B cell (primary cell): ENCODE measurements around the gene RGS7. TPM values are rescaled to one million over a fixed set of nuclear protein-coding genes. Genes with fewer than 3 reads are reported as not detected.

Experiments
- ATAC-seq: fragments of 200-7000 bp; cut with Tn5 transposase; one replicate; pipeline ENCODE4 v1.10.0; 2021; ENCODE audit warnings: low read depth, mild to moderate bottlenecking, moderate number of reproducible peaks, moderate library complexity
- CTCF ChIA-PET: fragments of 350-600 bp; sonication (Branson Sonifier 250); formaldehyde crosslinking; loops from one replicate; lab custom pipeline; 2021; ENCODE audit warnings: antibody characterized with exemption, inconsistent platforms; lab: Charles Lee
- POLR2A ChIA-PET: fragments of 350-600 bp; sonication (Branson Sonifier 250); formaldehyde crosslinking; loops from one replicate; lab custom pipeline; 2021; ENCODE audit warnings: antibody characterized with exemption; lab: Charles Lee
- DNase-seq: peaks from one replicate; pipeline ENCODE4 v3.0.0; 2013
- H2AFZ ChIP-seq: 2 replicates; pipeline ENCODE4 v1.6.1; 2012; ENCODE audit warnings: mild to moderate bottlenecking, low read depth, low read length; ENCODE audit not compliant: insufficient read depth, poor library complexity, severe bottlenecking
- H3K27ac ChIP-seq, 2 donors: 1 replicate in 1 of 2; 2 replicates in 1 of 2; pipeline ENCODE4 v1.5.1; 2012 to 2013; ENCODE audit warnings: low read length in 2 of 2, mild to moderate bottlenecking in 2 of 2, moderate library complexity in 1 of 2
- H3K27me3 ChIP-seq, 4 experiments: fragments of 200-600 bp in 1 of 4; sonication (generic) in 1 of 4; replicated peaks in 1 of 4; 1 replicate in 2 of 4; 2 replicates in 2 of 4; pipeline versions ENCODE4 v1.6.1 to v1.7.0; 2013 to 2016; ENCODE audit warnings: low read length in 3 of 4, mild to moderate bottlenecking in 2 of 4, mixed read lengths in 1 of 4, moderate library complexity in 1 of 4; ENCODE audit not compliant: insufficient read depth in 4 of 4, control insufficient read depth in 3 of 4; ENCODE audit errors: control extremely low read depth in 1 of 4
- H3K36me3 ChIP-seq, 2 experiments: replicated peaks in 1 of 2; 1 replicate in 1 of 2; 2 replicates in 1 of 2; pipeline versions ENCODE4 v1.6.1 to v1.7.1; 2013; ENCODE audit warnings: low read length in 1 of 2; ENCODE audit not compliant: insufficient read depth in 2 of 2, control insufficient read depth in 1 of 2; ENCODE audit errors: control extremely low read depth in 1 of 2, extremely low read depth in 1 of 2
- H3K4me1 ChIP-seq, 2 donors: fragments of 200-600 bp in 1 of 2; sonication (generic) in 1 of 2; 1 replicate in 1 of 2; 2 replicates in 1 of 2; pipeline versions ENCODE4 v1.5.1 to v1.6.1; 2013 to 2017; ENCODE audit warnings: low read length in 2 of 2; ENCODE audit not compliant: control insufficient read depth in 2 of 2, insufficient read depth in 2 of 2
- H3K4me2 ChIP-seq: replicated peaks from 2 replicates; pipeline ENCODE3; 2012; ENCODE audit warnings: mild to moderate bottlenecking, low read depth, low read length; ENCODE audit not compliant: poor library complexity, severe bottlenecking
- H3K4me3 ChIP-seq, 5 experiments: fragments of 200-600 bp in 1 of 5; sonication (generic) in 1 of 5; 1 replicate in 3 of 5; 2 replicates in 2 of 5; pipeline versions ENCODE4 v1.5.1 to v1.7.0; 2011 to 2016; ENCODE audit warnings: low read length in 4 of 5, mild to moderate bottlenecking in 4 of 5, low read depth in 2 of 5, control low read depth in 1 of 5, moderate library complexity in 1 of 5; ENCODE audit not compliant: insufficient read depth in 1 of 5; ENCODE audit errors: control extremely low read depth in 1 of 5, extremely low read depth in 1 of 5
- H3K79me2 ChIP-seq: fragments of 200-600 bp; sonication (generic); one replicate; pipeline ENCODE4 v1.6.0; 2016; ENCODE audit warnings: low read length; ENCODE audit not compliant: control insufficient read depth, insufficient read depth
- H3K9ac ChIP-seq: fragments of 200-600 bp; sonication (generic); 2 replicates; pipeline ENCODE4 v1.6.1; 2017; ENCODE audit warnings: mild to moderate bottlenecking, low read length, moderate library complexity
- H3K9me3 ChIP-seq, 3 donors: one replicate each; pipeline versions ENCODE4 v1.6.1 to v1.7.1; 2013; ENCODE audit warnings: low read length in 2 of 3; ENCODE audit not compliant: control insufficient read depth in 2 of 3, insufficient read depth in 1 of 3; ENCODE audit errors: control extremely low read depth in 1 of 3
- H4K20me1 ChIP-seq: 2 replicates; pipeline ENCODE4 v1.6.0; 2012; ENCODE audit warnings: mild to moderate bottlenecking, low read length; ENCODE audit not compliant: insufficient read depth, control insufficient read depth, poor library complexity, severe bottlenecking
- H3K27ac Mint-ChIP-seq: one replicate; pipeline ENCODE4 v1.8.0; 2021; ENCODE audit warnings: mixed read lengths
- H3K27me3 Mint-ChIP-seq: one replicate; pipeline ENCODE4 v1.8.0; 2021; ENCODE audit warnings: mixed read lengths
- H3K4me1 Mint-ChIP-seq: one replicate; pipeline ENCODE4 v1.8.0; 2021; ENCODE audit warnings: mixed read lengths
- H3K4me3 Mint-ChIP-seq: one replicate; pipeline ENCODE4 v1.8.0; 2021; ENCODE audit warnings: mixed read lengths
- H3K9me3 Mint-ChIP-seq: one replicate; pipeline ENCODE4 v1.8.0; 2022; ENCODE audit warnings: mixed read lengths; ENCODE audit not compliant: insufficient read depth
- EZH2 ChIP-seq: IDR thresholded peaks from 2 replicates; pipeline ENCODE4 v1.6.1; 2012; ENCODE audit warnings: borderline replicate concordance, low read depth, mild to moderate bottlenecking, moderate library complexity, low read length; ENCODE audit not compliant: insufficient read depth, poor library complexity, severe bottlenecking
- WGBS: methylation state at CpG from one replicate; pipeline ENCODE4 v1.1.5; 2013; ENCODE audit warnings: missing lambda C conversion rate; ENCODE audit not compliant: insufficient coverage; 5-methylcytosine and 5-hydroxymethylcytosine counted together
- intact Hi-C: fragments of 100-400 bp; cut with micrococcal nuclease; formaldehyde crosslinking; loops from one replicate; pipeline ENCODE4 v1.10.0; 2022
- polyA plus RNA-seq: library from polyadenylated mRNA; depleted of rRNA; stranded (reverse); fragments of >200 nt; gene quantifications from 2 replicates; pipeline ENCODE4 v1.2.3, GENCODE V29; 2012
- total RNA-seq, 2 donors: library from RNA; stranded (reverse); fragments of 120-200 nt in 1 of 2; gene quantifications; 1 replicate in 1 of 2; 2 replicates in 1 of 2; pipeline versions ENCODE4 v1.2.3 to v1.2.4, GENCODE V29; 2013 to 2022
- TF ChIP-seq, protein P1 (sequence below): fragments of 200-600 bp; IDR thresholded peaks from one replicate; pipeline ENCODE4 v1.8.0; 2022; ENCODE audit warnings: antibody characterized with exemption, mild to moderate bottlenecking

RGS7 gene
- total and polyA plus RNA-seq, 2 donors (not counting 1 experiment from before 2014, with no cell fraction given) = 0.15 to 1.8 TPM

DNA sequence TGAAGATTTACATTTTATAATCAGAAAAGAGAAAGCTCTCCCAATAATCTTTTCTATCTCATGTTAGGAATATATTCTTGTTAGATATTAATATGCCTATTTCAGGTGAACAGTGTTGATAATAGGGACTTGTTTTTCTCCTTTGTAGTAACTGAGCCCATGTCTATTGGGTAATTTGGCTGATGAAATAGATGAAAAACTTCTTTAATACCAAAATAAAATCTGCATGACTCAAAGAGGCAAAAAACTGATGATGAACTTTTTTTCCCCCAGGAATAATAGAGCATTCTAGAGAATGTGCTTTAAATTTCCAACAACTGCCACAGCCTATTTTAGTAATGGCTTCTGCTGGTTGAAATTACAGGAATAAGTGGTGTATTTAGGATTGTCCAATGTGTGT, 566.1 kb downstream of the RGS7 start:
- H3K27me3 Mint-ChIP-seq = no peaks in the 10 kb centered on the region
- ATAC-seq (no peak), DNase-seq (no peak)
- no peaks in the 10 kb centered on the region for H3K4me1 Mint-ChIP-seq
- no peak overlapping the region for H3K4me3 ChIP-seq
- no peaks in the 10 kb centered on the region for H3K79me2 ChIP-seq
- ChIA-PET CTCF (no interaction called here), POLR2A (no interaction called here)
- H3K27ac ChIP-seq = no peak overlapping the region
- TF ChIP-seq, protein P1, sequence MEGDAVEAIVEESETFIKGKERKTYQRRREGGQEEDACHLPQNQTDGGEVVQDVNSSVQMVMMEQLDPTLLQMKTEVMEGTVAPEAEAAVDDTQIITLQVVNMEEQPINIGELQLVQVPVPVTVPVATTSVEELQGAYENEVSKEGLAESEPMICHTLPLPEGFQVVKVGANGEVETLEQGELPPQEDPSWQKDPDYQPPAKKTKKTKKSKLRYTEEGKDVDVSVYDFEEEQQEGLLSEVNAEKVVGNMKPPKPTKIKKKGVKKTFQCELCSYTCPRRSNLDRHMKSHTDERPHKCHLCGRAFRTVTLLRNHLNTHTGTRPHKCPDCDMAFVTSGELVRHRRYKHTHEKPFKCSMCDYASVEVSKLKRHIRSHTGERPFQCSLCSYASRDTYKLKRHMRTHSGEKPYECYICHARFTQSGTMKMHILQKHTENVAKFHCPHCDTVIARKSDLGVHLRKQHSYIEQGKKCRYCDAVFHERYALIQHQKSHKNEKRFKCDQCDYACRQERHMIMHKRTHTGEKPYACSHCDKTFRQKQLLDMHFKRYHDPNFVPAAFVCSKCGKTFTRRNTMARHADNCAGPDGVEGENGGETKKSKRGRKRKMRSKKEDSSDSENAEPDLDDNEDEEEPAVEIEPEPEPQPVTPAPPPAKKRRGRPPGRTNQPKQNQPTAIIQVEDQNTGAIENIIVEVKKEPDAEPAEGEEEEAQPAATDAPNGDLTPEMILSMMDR = no peak
- TF ChIP-seq EZH2 = no peak
- no peaks in the 10 kb centered on the region for H3K27me3 ChIP-seq
- intact Hi-C loops = no loop called here
- H3K4me3 Mint-ChIP-seq = no peak overlapping the region
- H3K36me3 ChIP-seq = no peaks in the 10 kb centered on the region
- no peak overlapping the region for H3K27ac Mint-ChIP-seq
- no peaks in the 10 kb centered on the region for H4K20me1 ChIP-seq
- peaks cover 0 to 1% (median 0%) of the 10 kb centered on the region in 3 donors for H3K9me3 ChIP-seq
- no peak overlapping the region for H3K4me2 ChIP-seq
- no peak overlapping the region for H2AFZ ChIP-seq
- no peaks in the 10 kb centered on the region for H3K9me3 Mint-ChIP-seq
- H3K4me1 ChIP-seq = no peaks in the 10 kb centered on the region
- H3K9ac ChIP-seq = no peak overlapping the region

DNA sequence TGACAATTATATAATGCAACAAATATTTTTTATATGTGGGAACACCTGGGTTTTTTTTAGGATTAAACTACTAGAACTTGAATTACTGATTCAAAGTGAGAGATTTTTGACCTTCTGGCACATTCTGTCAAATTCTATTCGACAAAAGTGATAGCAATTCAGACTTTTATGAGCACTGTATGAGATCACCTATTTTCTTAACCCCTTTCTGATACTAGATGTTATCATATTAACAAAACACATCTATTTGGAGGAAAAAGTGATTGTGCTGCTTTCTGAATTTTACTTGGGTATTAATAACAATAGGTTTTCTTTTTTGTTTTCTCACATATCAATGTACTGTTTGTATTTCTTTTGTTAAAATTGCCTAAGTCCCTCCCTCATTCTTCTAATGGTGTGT, 570.1 kb downstream of the RGS7 start:
- Histone ChIP-seq H2AFZ (no peak overlapping the region), H3K79me2 (no peaks in the 10 kb centered on the region), H3K4me3 (no peak overlapping the region), H3K27ac (no peak overlapping the region), H3K36me3 (no peaks in the 10 kb centered on the region), H3K27me3 (no peaks in the 10 kb centered on the region), H3K4me2 (no peak overlapping the region), H3K4me1 (no peaks in the 10 kb centered on the region), H3K9me3 (peaks cover 0 to 3% (median 1%) of the 10 kb centered on the region in 3 donors), H4K20me1 (no peaks in the 10 kb centered on the region), H3K9ac (no peak overlapping the region)
- Mint-ChIP-seq H3K9me3 (no peaks in the 10 kb centered on the region), H3K27me3 (no peaks in the 10 kb centered on the region), H3K4me3 (no peak overlapping the region), H3K27ac (no peak overlapping the region), H3K4me1 (no peaks in the 10 kb centered on the region)
- POLR2A ChIA-PET = no interaction called here
- no peak for DNase-seq
- intact Hi-C loops = no loop called here
- ATAC-seq = no peak
- WGBS = no CpG with 5 or more reads among the region's 1 CpG
- CTCF ChIA-PET = no interaction called here
- TF ChIP-seq, protein P1 = no peak
- TF ChIP-seq EZH2 = no peak
